ENCODE results near the gene MTHFD2L. TPM values are rescaled to one million over a fixed set of nuclear protein-coding genes. Genes with fewer than 3 reads are reported as not detected.

The MTHFD2L gene
- total RNA-seq, 1 experiment from 2014 or later, result 11.6 TPM

GRCh38 chr4:74252933-74253332 is 95.0 kb downstream of the MTHFD2L start:
- no TSS peak for BruUV-seq (replicated peaks)
- Mint-ChIP-seq H3K4me3 (ENCODE audit: unreplicated experiment) (no peak overlapping the region), H3K36me3 (ENCODE audit: insufficient read depth, unreplicated experiment) (peaks cover 5% of the 10 kb centered on the region), H3K9me3 (ENCODE audit: unreplicated experiment) (peaks cover 34% of the 10 kb centered on the region), H3K27ac (ENCODE audit: unreplicated experiment) (no peak overlapping the region), H3K27me3 (ENCODE audit: insufficient read depth, unreplicated experiment) (no peaks in the 10 kb centered on the region), H3K4me1 (ENCODE audit: low read depth, unreplicated experiment) (no peaks in the 10 kb centered on the region)
- ChIA-PET CTCF (no interaction called here), POLR2A (no interaction called here)
- no peaks in the 10 kb centered on the region for H3K27me3 ChIP-seq (replicated peaks; ENCODE audit: control insufficient read depth, insufficient read depth, low read length)
- no peak for DNase-seq
- intact Hi-C loops (cut with micrococcal nuclease; ENCODE audit: unreplicated experiment), result no loop called here
- H3K4me1 ChIP-seq, result no peaks in the 10 kb centered on the region
- no peak for TF ChIP-seq CTCF (IDR thresholded peaks at IDR 0.05; ENCODE audit: insufficient read depth in 1 of 2, low read depth in 1 of 2, low read length in 1 of 2, severe bottlenecking in 1 of 2, unreplicated experiment in 1 of 2)
- H3K9me3 ChIP-seq, result peaks cover 13% of the 10 kb centered on the region
- no peaks in the 10 kb centered on the region for H3K36me3 ChIP-seq (ENCODE audit: control insufficient read depth, insufficient read depth, low read length)
- H3K4me3 ChIP-seq (ENCODE audit: low read depth, low read length), result no peak overlapping the region

GRCh38 chr4:74254386-74254785 is 96.5 kb downstream of the MTHFD2L start:
- Mint-ChIP-seq H3K27me3 (ENCODE audit: insufficient read depth, unreplicated experiment) (no peaks in the 10 kb centered on the region), H3K27ac (ENCODE audit: unreplicated experiment) (no peak overlapping the region), H3K4me1 (ENCODE audit: low read depth, unreplicated experiment) (no peaks in the 10 kb centered on the region), H3K4me3 (ENCODE audit: unreplicated experiment) (no peak overlapping the region), H3K36me3 (ENCODE audit: insufficient read depth, unreplicated experiment) (peaks cover 5% of the 10 kb centered on the region), H3K9me3 (ENCODE audit: unreplicated experiment) (peaks cover 34% of the 10 kb centered on the region)
- TF ChIP-seq CTCF (IDR thresholded peaks at IDR 0.05; ENCODE audit: insufficient read depth in 1 of 2, low read depth in 1 of 2, low read length in 1 of 2, severe bottlenecking in 1 of 2, unreplicated experiment in 1 of 2), result no peak
- no TSS peak for BruUV-seq (replicated peaks)
- no peak for DNase-seq
- Histone ChIP-seq H3K27me3 (replicated peaks; ENCODE audit: control insufficient read depth, insufficient read depth, low read length) (no peaks in the 10 kb centered on the region), H3K9me3 (peaks cover 13% of the 10 kb centered on the region), H3K36me3 (ENCODE audit: control insufficient read depth, insufficient read depth, low read length) (no peaks in the 10 kb centered on the region), H3K4me3 (ENCODE audit: low read depth, low read length) (no peak overlapping the region), H3K4me1 (no peaks in the 10 kb centered on the region)
- ChIA-PET CTCF (no interaction called here), POLR2A (no interaction called here)
- intact Hi-C loops (cut with micrococcal nuclease; ENCODE audit: unreplicated experiment), result no loop called here

DNA sequence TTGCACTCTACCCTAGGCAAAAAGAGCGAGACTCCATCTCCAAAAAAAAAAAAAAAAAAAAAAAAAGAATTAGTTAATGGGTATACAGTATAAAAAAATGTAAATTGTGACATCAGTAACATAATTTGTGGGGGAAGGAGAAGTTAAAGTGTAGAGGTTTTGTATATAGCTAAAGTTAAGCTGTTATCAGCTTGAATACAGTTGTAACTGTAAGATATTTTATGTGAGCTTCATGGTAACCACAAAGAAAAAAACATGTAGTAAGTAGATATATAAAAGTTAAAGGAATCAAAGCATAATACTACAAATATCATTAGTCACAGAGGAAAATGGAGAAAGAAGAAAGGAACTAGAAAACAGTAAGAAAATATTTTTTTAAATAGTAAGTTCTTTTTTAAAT is 97.2 kb downstream of the MTHFD2L start:
- Histone ChIP-seq H3K9me3 (peaks cover 13% of the 10 kb centered on the region), H3K4me1 (no peaks in the 10 kb centered on the region), H3K36me3 (ENCODE audit: control insufficient read depth, insufficient read depth, low read length) (no peaks in the 10 kb centered on the region), H3K4me3 (ENCODE audit: low read depth, low read length) (no peak overlapping the region), H3K27me3 (replicated peaks; ENCODE audit: control insufficient read depth, insufficient read depth, low read length) (no peaks in the 10 kb centered on the region)
- no TSS peak for BruUV-seq (replicated peaks)
- CTCF ChIA-PET, result no interaction called here
- POLR2A ChIA-PET, result interaction anchor here (0.5 kb wide), 1 partner anchor 10 kb away, joined by 3 read pairs; no protein-coding TSS in a partner anchor
- Mint-ChIP-seq H3K36me3 (ENCODE audit: insufficient read depth, unreplicated experiment) (peaks cover 5% of the 10 kb centered on the region), H3K4me1 (ENCODE audit: low read depth, unreplicated experiment) (no peaks in the 10 kb centered on the region), H3K27ac (ENCODE audit: unreplicated experiment) (no peak overlapping the region), H3K4me3 (ENCODE audit: unreplicated experiment) (no peak overlapping the region), H3K27me3 (ENCODE audit: insufficient read depth, unreplicated experiment) (no peaks in the 10 kb centered on the region), H3K9me3 (ENCODE audit: unreplicated experiment) (peaks cover 34% of the 10 kb centered on the region)
- no peak for TF ChIP-seq CTCF (IDR thresholded peaks at IDR 0.05; ENCODE audit: insufficient read depth in 1 of 2, low read depth in 1 of 2, low read length in 1 of 2, severe bottlenecking in 1 of 2, unreplicated experiment in 1 of 2)
- intact Hi-C loops (cut with micrococcal nuclease; ENCODE audit: unreplicated experiment), result no loop called here
- DNase-seq, result no peak
